ENCODE results near the gene ATP5MK. TPM values are rescaled to one million over a fixed set of nuclear protein-coding genes. Genes with fewer than 3 reads are reported as not detected.
A peak's percentile ranks its signal among the peaks of the same experiment; 100 is the strongest.
"Not testable (repeated sequence)": the region's sequence is repeated elsewhere in the genome, so short reads cannot be mapped to it uniquely, and the experiment has no call there.

ATP5MK gene
- polyA plus RNA-seq, 4 donors: 255 to 1,935 (median 1,031) TPM

DNA sequence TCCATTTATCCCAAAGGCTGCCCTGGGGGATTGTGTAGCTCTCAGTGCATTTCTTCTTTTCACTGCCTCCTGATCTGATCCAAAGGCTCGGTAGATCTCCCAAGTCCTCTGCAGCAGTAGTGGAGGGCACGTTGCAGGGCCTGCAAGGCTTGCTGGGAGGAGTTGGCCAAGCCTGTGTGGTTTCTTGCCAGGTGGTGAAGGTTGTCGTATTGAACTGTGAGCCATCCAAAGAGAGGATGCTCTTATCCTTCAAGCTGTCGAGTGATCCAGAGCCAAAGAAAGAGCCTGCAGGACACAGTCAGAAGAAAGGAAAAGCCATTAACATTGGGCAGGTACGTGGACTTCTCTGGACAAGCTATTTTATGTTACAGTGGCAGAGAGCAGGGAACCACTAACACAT is 21.3 kb upstream of the ATP5MK start:
- H3K4me1 ChIP-seq (ENCODE audit: control insufficient read depth in 3 of 3, insufficient read depth in 2 of 3, low read depth in 1 of 3, low read length in 2 of 3): no peaks in the 10 kb centered on the region
- no peak overlapping the region for H3K27ac ChIP-seq (ENCODE audit: low read depth in 1 of 3, low read length in 2 of 3)
- no peaks in the 10 kb centered on the region for H3K9me3 ChIP-seq (ENCODE audit: control insufficient read depth in 2 of 2, insufficient read depth in 1 of 2, low read depth in 1 of 2, low read length in 1 of 2)
- no peaks in the 10 kb centered on the region for H3K27me3 ChIP-seq (ENCODE audit: control insufficient read depth in 3 of 3, insufficient read depth in 3 of 3, low read length in 3 of 3)
- no peak overlapping the region for H3K4me3 ChIP-seq (ENCODE audit: low read depth in 1 of 3, low read length in 3 of 3)
- DNase-seq (no peak), FAIRE-seq (no peak)
- H3K36me3 ChIP-seq (ENCODE audit: control insufficient read depth in 3 of 3, insufficient read depth in 2 of 3, low read depth in 1 of 3, low read length in 3 of 3): peaks cover 32 to 81% (median 34%) of the 10 kb centered on the region in 3 donors
- whole genome bisulfite sequencing, 3 donors: 91 to 95% (median 94%) methylated on average over 5 of the region's 5 CpGs

DNA sequence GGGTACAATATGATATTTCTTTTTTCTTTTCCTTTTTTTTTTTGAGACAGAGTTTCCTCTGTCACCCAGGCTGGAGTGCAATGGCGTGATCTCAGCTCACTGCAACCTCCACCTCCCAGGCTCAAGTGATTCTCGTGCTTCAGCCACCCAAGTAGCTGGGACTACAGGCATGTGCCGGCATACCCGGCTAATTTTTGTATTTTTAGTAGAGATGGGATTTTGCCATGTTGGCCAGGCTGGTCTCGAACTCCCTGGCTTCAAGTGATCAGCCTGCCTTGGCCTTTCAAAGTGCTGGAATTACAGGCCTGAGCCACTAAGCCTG is 20.8 kb upstream of the ATP5MK start:
- 90 to 94% (median 91%) methylated on average over 5 of the region's 5 CpGs for WGBS, 3 donors
- not testable (repeated sequence) for FAIRE-seq

DNA sequence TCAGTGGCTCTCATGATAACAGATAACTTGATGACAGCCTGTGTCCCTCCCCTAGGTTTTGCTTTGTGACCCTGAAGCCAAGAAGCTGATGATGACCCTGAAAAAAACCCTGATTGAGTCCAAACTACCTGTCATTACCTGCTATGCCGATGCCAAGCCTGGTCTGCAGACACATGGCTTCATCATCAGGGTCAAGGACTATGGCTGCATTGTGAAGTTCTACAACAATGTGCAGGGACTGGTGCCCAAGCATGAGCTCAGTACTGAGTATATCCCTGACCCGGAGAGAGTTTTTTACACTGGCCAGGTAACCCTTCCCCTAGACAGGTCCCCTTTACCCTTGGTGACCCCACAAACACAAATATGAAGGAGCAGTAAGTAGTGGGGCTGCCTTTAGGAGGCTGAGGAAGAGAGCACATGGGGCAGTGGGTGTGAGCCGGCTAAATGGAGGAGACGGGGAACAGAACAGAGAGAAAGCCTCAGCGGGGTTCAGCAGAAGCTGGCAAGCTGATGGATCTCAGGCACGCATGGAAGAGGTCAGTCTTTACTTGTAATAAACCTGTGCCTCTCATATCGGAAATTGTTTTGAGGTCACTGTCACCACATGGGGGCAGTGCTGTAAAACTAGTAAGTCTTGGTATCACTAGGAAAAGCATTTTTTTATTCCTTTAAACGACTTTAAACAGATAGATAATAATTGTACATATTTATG is 20.3 kb upstream of the ATP5MK start:
- Histone ChIP-seq H3K27me3 (ENCODE audit: control insufficient read depth in 3 of 3, insufficient read depth in 3 of 3, low read length in 3 of 3) (no peaks in the 10 kb centered on the region), H3K27ac (ENCODE audit: low read depth in 1 of 3, low read length in 2 of 3) (no peak overlapping the region), H3K4me1 (ENCODE audit: control insufficient read depth in 3 of 3, insufficient read depth in 2 of 3, low read depth in 1 of 3, low read length in 2 of 3) (no peaks in the 10 kb centered on the region), H3K4me3 (ENCODE audit: low read depth in 1 of 3, low read length in 3 of 3) (no peak overlapping the region), H3K36me3 (ENCODE audit: control insufficient read depth in 3 of 3, insufficient read depth in 2 of 3, low read depth in 1 of 3, low read length in 3 of 3) (peaks cover 28 to 82% (median 37%) of the 10 kb centered on the region in 3 donors), H3K9me3 (ENCODE audit: control insufficient read depth in 2 of 2, insufficient read depth in 1 of 2, low read depth in 1 of 2, low read length in 1 of 2) (no peaks in the 10 kb centered on the region)
- no peak for FAIRE-seq
- peak; percentile 73 to 76 for DNase-seq
- WGBS, 3 donors: 45 to 56% (median 48%) methylated on average over 8 of the region's 8 CpGs

More for the DNA sequence above, 20.8 kb upstream of the ATP5MK start:
- H3K4me1 ChIP-seq (ENCODE audit: control insufficient read depth in 3 of 3, insufficient read depth in 2 of 3, low read depth in 1 of 3, low read length in 2 of 3); H3K4me3 ChIP-seq (ENCODE audit: low read depth in 1 of 3, low read length in 3 of 3); DNase-seq; H3K9me3 ChIP-seq (ENCODE audit: control insufficient read depth in 2 of 2, insufficient read depth in 1 of 2, low read depth in 1 of 2, low read length in 1 of 2); H3K27ac ChIP-seq (ENCODE audit: low read depth in 1 of 3, low read length in 2 of 3); H3K27me3 ChIP-seq (ENCODE audit: control insufficient read depth in 3 of 3, insufficient read depth in 3 of 3, low read length in 3 of 3): not testable (repeated sequence)
- H3K36me3 ChIP-seq (ENCODE audit: control insufficient read depth in 3 of 3, insufficient read depth in 2 of 3, low read depth in 1 of 3, low read length in 3 of 3): peaks cover 28 to 84% (median 34%) of the 10 kb centered on the region in 3 donors

DNA sequence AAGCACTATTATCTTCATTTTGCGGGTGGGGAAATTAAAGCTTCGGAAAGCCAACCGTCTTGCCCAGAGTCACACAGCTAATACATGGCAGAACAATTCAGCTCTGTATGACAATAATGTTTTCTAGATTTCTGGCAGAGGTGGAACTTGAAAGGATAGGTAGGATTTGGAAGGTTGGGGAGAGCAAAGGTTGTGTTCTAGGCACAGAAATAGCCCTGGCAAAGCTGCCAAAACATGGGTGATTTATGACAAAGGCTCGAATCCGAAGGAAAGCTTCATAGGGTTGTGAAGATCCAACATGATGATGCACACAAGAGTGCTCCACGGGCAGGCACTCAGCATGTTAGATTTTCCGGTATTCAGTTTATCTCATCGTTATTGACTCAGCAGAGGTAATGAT is 19.3 kb upstream of the ATP5MK start:
- Histone ChIP-seq H3K4me1 (ENCODE audit: control insufficient read depth in 3 of 3, insufficient read depth in 2 of 3, low read depth in 1 of 3, low read length in 2 of 3) (no peaks in the 10 kb centered on the region), H3K27me3 (ENCODE audit: control insufficient read depth in 3 of 3, insufficient read depth in 3 of 3, low read length in 3 of 3) (no peaks in the 10 kb centered on the region), H3K27ac (ENCODE audit: low read depth in 1 of 3, low read length in 2 of 3) (no peak overlapping the region), H3K9me3 (ENCODE audit: control insufficient read depth in 2 of 2, insufficient read depth in 1 of 2, low read depth in 1 of 2, low read length in 1 of 2) (no peaks in the 10 kb centered on the region), H3K36me3 (ENCODE audit: control insufficient read depth in 3 of 3, insufficient read depth in 2 of 3, low read depth in 1 of 3, low read length in 3 of 3) (peaks cover 26 to 80% (median 37%) of the 10 kb centered on the region in 3 donors), H3K4me3 (ENCODE audit: low read depth in 1 of 3, low read length in 3 of 3) (no peak overlapping the region)
- no peak for FAIRE-seq
- WGBS, 3 donors: 62 to 77% (median 69%) methylated on average over 8 of the region's 8 CpGs
- DNase-seq: no peak

- H3K4me3 ChIP-seq (ENCODE audit: low read depth in 1 of 3, low read length in 3 of 3): no peak overlapping the region
- no peaks in the 10 kb centered on the region for H3K27me3 ChIP-seq (ENCODE audit: control insufficient read depth in 3 of 3, insufficient read depth in 3 of 3, low read length in 3 of 3)
- no peaks in the 10 kb centered on the region for H3K4me1 ChIP-seq (ENCODE audit: control insufficient read depth in 3 of 3, insufficient read depth in 2 of 3, low read depth in 1 of 3, low read length in 2 of 3)
- H3K9me3 ChIP-seq (ENCODE audit: control insufficient read depth in 2 of 2, insufficient read depth in 1 of 2, low read depth in 1 of 2, low read length in 1 of 2): no peaks in the 10 kb centered on the region
- H3K36me3 ChIP-seq (ENCODE audit: control insufficient read depth in 3 of 3, insufficient read depth in 2 of 3, low read depth in 1 of 3, low read length in 3 of 3): peaks cover 25 to 70% (median 42%) of the 10 kb centered on the region in 3 donors
- WGBS, 3 donors: 90 to 98% (median 95%) methylated on average over 2 of the region's 2 CpGs
- no peak overlapping the region for H3K27ac ChIP-seq (ENCODE audit: low read depth in 1 of 3, low read length in 2 of 3)
- FAIRE-seq (no peak), DNase-seq (peak in 1 of 2 donors; percentile 34)
Observed at GRCh38 chr10:103413564-103413963, 17.3 kb upstream of the ATP5MK start.

GRCh38 chr10:103397191-103397825 is 1.0 kb upstream of the ATP5MK start:
- Histone ChIP-seq H3K9me3 (ENCODE audit: control insufficient read depth in 2 of 2, insufficient read depth in 1 of 2, low read depth in 1 of 2, low read length in 1 of 2) (no peaks in the 10 kb centered on the region), H3K4me1 (ENCODE audit: control insufficient read depth in 3 of 3, insufficient read depth in 2 of 3, low read depth in 1 of 3, low read length in 2 of 3) (peaks cover 0 to 14% (median 5%) of the 10 kb centered on the region in 3 donors), H3K4me3 (ENCODE audit: low read depth in 1 of 3, low read length in 3 of 3) (peak overlapping the region; percentile 55 to 95 (median 77)), H3K27me3 (ENCODE audit: control insufficient read depth in 3 of 3, insufficient read depth in 3 of 3, low read length in 3 of 3) (no peaks in the 10 kb centered on the region), H3K36me3 (ENCODE audit: control insufficient read depth in 3 of 3, insufficient read depth in 2 of 3, low read depth in 1 of 3, low read length in 3 of 3) (peaks cover 6 to 30% (median 10%) of the 10 kb centered on the region in 3 donors), H3K27ac (ENCODE audit: low read depth in 1 of 3, low read length in 2 of 3) (no peak overlapping the region)
- WGBS, 3 donors: 28 to 53% (median 40%) methylated on average over 19 of the region's 19 CpGs
- FAIRE-seq (no peak), DNase-seq (peak; percentile 3 to 17)

GRCh38 chr10:103396789-103397087 is 463 bp upstream of the ATP5MK start:
- peaks cover 0 to 14% (median 5%) of the 10 kb centered on the region in 3 donors for H3K4me1 ChIP-seq (ENCODE audit: control insufficient read depth in 3 of 3, insufficient read depth in 2 of 3, low read depth in 1 of 3, low read length in 2 of 3)
- no peak for DNase-seq
- no peaks in the 10 kb centered on the region for H3K9me3 ChIP-seq (ENCODE audit: control insufficient read depth in 2 of 2, insufficient read depth in 1 of 2, low read depth in 1 of 2, low read length in 1 of 2)
- H3K27me3 ChIP-seq (ENCODE audit: control insufficient read depth in 3 of 3, insufficient read depth in 3 of 3, low read length in 3 of 3): no peaks in the 10 kb centered on the region
- peak overlapping the region in 2 of 3 donors; percentile 47 to 75 for H3K27ac ChIP-seq (ENCODE audit: low read depth in 1 of 3, low read length in 2 of 3)
- 0 to 1% (median 1%) methylated on average over 8 of the region's 8 CpGs for WGBS, 3 donors
- peak overlapping the region; percentile 55 to 95 (median 77) for H3K4me3 ChIP-seq (ENCODE audit: low read depth in 1 of 3, low read length in 3 of 3)
- H3K36me3 ChIP-seq (ENCODE audit: control insufficient read depth in 3 of 3, insufficient read depth in 2 of 3, low read depth in 1 of 3, low read length in 3 of 3): peaks cover 7 to 31% (median 8%) of the 10 kb centered on the region in 3 donors
- FAIRE-seq: no peak

GRCh38 chr10:103395754-103396066 is 565 bp downstream of the ATP5MK start:
- peak; percentile 25 to 60 for DNase-seq
- WGBS, 3 donors: 1 to 2% (median 2%) methylated on average over 11 of the region's 11 CpGs

More at GRCh38 chr10:103395754-103396066, 565 bp downstream of the ATP5MK start:
- Histone ChIP-seq H3K27me3 (ENCODE audit: control insufficient read depth in 3 of 3, insufficient read depth in 3 of 3, low read length in 3 of 3) (no peaks in the 10 kb centered on the region), H3K4me1 (ENCODE audit: control insufficient read depth in 3 of 3, insufficient read depth in 2 of 3, low read depth in 1 of 3, low read length in 2 of 3) (peaks cover 0 to 14% (median 5%) of the 10 kb centered on the region in 3 donors), H3K36me3 (ENCODE audit: control insufficient read depth in 3 of 3, insufficient read depth in 2 of 3, low read depth in 1 of 3, low read length in 3 of 3) (peaks cover 5 to 27% (median 9%) of the 10 kb centered on the region in 3 donors), H3K9me3 (ENCODE audit: control insufficient read depth in 2 of 2, insufficient read depth in 1 of 2, low read depth in 1 of 2, low read length in 1 of 2) (no peaks in the 10 kb centered on the region), H3K27ac (ENCODE audit: low read depth in 1 of 3, low read length in 2 of 3) (peak overlapping the region; percentile 25 to 93 (median 73)), H3K4me3 (ENCODE audit: low read depth in 1 of 3, low read length in 3 of 3) (peak overlapping the region; percentile 77 to 95 (median 79))
- no peak for FAIRE-seq

All from small intestine (tissue), 7 donors.